SKM-1 (cell line): Measurements from ENCODE around the gene SLC6A11.

Experiments used
- DNase-seq: peaks from one replicate; lab custom pipeline; 2025; ENCODE audit not compliant: unreplicated experiment; lab: John Stamatoyannopoulos, UW

The SLC6A11 gene

GRCh38 chr3:10883478-10884234 lies 67.6 kb downstream of the SLC6A11 start:
- DNase-seq: no peak

- DNase-seq: no peak
These were observed 71.0 kb downstream of the SLC6A11 start for GRCh38 chr3:10887015-10887414.

DNA sequence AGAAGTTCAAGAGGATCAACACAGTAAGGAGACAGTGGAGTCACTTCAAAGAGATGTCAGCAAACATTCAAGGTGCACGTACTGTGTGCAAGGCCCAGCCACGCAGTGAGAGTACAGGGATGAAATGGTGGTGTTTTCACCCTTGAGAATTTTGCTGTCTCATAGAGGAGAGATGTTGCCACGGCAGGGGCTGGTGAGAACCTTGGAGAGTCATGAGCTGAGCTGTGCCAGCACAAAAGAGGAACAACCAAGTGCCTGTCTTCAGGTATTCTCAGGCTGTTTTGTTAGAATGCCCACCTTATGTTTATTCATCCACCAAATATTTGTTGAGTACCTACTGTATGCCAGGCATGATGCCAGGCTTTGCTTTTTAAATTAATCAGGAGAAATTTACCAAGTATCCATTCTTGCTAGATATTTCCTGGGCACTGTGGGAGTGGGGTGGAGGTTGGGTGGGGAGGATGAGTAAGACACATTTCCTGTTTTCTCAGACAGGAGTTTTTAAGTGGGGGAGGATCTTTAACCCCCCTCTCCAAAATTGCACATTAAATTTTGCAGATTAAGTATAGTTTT lies 72.6 kb downstream of the SLC6A11 start:
- DNase-seq: no peak

DNA sequence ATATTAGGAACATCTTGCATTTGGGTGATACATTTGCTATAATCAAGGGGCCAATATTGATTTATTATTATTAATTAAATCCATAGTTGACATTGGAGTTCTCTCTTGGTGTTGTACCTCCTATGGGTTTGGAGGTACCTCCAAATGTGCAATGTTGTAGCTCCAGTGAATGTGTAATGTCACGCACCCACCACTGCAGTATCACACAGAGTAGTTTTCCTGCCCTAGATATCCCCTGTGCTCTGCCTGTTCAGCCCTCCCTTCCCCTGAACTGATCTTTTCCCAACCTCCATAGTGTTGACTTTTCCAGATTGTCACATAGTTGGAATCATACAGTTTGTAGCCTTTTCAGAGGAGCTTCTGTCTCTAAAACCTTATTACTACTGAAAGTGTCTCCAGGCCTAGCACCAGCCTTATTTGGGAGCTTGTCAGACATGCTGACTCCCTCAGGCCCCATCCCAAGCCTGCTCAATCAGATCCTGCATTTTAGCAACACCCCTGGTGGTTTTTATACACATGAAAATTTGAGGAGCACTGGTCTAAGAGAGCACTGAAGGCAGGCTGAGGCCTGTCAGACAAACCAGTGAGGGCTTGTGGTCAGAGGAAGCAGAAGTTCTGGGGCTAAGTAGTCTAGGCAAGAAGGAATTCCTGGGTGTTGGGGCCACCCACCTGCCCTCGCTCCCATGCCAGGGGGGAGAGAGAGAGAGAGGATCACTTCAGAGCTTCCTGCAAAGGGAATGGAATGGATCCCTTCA lies 73.4 kb downstream of the SLC6A11 start:
- no peak for DNase-seq

- no peak for DNase-seq
These were observed 74.6 kb downstream of the SLC6A11 start for GRCh38 chr3:10890665-10891064.

- no peak for DNase-seq
These were observed 76.6 kb downstream of the SLC6A11 start for GRCh38 chr3:10892622-10893021.

DNA sequence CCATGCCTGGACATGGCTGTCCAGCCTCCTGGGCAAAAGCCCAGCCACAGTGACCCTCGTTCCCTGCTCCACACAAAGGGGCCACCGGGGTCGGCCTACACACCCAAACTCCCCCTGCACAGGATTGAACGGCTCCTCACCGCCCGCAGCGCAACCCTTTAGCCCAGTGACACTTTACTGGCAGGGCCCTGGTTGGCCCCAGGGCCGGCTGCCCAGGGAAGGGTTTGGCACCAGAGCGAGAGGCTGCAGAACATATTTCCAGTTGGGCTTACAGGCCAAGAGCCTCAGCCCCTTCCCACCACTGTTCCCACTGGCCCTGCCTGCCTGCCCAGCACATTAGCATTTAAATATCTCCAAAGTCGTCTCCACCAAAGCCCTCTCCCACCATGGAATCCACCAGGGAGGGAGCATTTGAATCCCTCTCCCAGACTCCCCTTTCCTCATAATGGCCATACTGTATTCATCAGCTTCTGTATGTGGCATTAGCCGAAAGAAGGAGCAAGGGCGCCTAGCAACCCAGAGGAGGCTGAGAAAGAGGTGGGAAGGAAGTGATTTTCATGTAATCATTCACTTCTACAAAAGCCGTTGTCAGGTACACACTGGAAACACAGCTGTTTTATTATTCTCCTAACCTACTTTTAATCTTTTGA lies 85.4 kb downstream of the SLC6A11 start:
- DNase-seq: no peak

GRCh38 chr3:10907262-10907661 lies 91.2 kb downstream of the SLC6A11 start:
- DNase-seq: no peak

GRCh38 chr3:10910367-10910766 lies 94.3 kb downstream of the SLC6A11 start:
- DNase-seq: no peak

DNA sequence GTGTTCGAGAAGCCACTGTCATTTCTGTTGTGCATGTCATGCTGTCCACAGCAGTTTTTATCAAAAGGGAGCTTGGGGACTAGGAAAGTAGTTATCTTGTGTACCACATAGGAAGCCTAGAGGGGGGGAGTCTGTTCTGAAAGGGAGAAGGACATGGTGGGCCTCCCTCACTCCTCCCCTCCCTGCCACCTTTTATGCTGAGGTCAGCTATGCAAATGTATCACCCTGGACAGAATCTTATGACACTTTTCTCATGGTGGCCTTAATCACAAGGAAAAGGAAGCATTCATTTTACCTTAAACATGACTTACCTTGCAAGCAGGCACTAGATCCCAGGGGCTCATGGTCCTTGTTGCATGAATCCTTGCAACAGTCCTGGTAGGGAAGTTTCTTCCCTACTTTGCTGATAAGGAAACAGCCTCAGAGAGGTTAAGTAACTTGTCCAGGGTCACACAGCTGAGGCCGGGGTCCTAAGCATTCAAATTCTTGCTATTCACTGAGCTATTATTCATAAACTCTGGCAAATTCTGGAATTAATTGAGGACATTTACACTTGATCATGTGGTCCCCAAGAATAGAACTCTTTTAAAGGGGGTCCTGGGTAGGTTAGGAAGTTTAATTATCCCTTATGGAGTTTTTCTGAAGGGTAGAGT lies 95.4 kb downstream of the SLC6A11 start:
- no peak for DNase-seq

GRCh38 chr3:10912786-10913185 lies 96.8 kb downstream of the SLC6A11 start:
- DNase-seq: no peak

- DNase-seq: no peak
These were observed 99.3 kb downstream of the SLC6A11 start for GRCh38 chr3:10915376-10915775.

DNA sequence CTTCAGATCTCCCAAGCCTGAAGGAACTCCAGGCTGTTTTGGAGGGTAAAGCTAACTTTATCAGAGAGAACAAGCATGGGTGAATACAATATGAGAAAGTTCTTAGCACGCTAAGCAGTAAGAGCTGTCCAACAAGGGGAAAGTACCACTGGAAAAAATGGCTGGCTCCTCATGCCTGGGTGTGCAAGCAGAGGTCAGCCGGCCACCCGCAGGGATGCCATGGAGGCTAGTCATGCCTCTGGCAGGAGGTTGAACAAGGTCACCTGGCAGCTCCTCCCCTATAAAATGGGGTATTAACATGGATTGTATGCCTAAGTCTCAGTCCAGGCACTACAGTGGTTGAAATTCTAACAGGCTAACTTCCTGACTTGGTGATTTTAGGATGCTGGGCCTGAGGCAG lies 101.1 kb downstream of the SLC6A11 start:
- DNase-seq: no peak

DNA sequence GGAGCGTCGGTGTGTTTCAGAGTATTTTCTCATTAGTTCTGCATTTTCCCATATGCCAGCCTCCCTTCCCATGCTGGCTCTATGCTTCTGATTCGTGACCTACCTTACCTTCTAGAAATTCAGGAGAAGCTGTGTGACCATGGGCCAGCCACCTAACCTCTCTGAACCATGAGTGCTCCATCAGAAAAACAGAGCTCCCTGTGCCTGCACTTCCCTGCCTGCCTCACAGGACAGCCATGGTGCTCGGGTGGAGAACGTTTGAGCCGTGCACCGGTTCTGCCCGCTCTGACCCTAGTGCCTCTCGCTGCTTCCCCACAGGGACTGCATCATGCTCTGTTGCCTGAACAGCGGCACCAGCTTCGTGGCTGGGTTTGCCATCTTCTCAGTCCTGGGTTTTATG lies 102.0 kb downstream of the SLC6A11 start:
- DNase-seq: no peak

GRCh38 chr3:10919636-10920035 lies 103.6 kb downstream of the SLC6A11 start:
- no peak for DNase-seq

- DNase-seq: no peak
These were observed 109.6 kb downstream of the SLC6A11 start for GRCh38 chr3:10925436-10926255.

DNA sequence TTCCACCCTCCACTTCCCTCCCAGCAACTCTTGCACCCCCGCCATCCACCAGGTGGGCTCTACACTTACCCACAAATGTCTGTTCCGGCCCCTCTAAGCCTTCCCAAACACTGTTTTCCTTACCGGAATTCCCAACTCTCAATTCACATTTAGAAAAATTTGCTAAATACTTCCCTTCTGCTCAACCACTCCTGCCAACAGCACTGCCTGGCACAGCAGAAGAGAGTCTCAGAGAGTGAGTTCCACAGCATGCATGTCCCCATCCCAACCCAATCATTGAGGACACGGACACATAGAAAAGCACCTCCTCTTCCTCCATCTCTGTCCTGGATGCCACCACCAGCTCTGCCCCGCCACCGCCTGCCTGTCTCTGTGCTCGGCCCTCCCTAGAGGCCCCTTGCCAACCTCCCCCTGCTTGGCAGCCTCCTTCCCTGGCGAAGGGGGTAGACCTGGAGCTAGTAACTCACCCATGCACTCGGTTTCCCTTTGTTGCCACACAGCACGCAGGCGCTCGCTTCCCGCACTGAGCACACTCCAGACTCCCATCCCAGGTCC lies 110.3 kb downstream of the SLC6A11 start:
- DNase-seq: no peak

- DNase-seq: no peak
These were observed 110.9 kb downstream of the SLC6A11 start for GRCh38 chr3:10926811-10927521.

GRCh38 chr3:10927551-10927950 lies 111.5 kb downstream of the SLC6A11 start:
- no peak for DNase-seq
